NCI-H446 (cell line): ENCODE results near the gene MBNL1.
A peak's percentile ranks its signal among the peaks of the same experiment; 100 is the strongest.
"Not testable (repeated sequence)": the region's sequence is repeated elsewhere in the genome, so short reads cannot be mapped to it uniquely, and the experiment has no call there.

Experiments used
- DNase-seq, 2 experiments: peaks; one replicate each; lab custom pipeline; 2025; lab: John Stamatoyannopoulos, UW

Gene MBNL1

DNA sequence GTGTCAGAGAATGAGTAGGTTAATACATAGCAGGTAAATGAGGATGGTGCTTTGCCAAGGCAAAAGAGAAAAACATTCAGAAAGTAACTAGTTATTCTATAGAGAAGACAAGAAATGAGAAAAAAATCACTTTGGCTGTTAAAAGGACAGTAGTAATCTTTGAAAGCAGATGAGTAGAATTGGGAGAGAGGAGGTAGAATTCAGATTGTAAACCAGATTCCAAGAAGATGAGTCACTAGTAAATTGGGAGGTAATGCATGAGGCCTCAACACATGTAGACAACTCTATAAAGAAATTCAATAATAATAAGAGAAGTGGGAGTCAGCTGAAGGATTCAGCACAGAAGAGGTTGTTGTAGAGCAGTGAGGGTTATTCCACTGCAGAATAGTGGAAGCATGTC lies 81.4 kb downstream of the MBNL1 start:
- no peak for DNase-seq

DNA sequence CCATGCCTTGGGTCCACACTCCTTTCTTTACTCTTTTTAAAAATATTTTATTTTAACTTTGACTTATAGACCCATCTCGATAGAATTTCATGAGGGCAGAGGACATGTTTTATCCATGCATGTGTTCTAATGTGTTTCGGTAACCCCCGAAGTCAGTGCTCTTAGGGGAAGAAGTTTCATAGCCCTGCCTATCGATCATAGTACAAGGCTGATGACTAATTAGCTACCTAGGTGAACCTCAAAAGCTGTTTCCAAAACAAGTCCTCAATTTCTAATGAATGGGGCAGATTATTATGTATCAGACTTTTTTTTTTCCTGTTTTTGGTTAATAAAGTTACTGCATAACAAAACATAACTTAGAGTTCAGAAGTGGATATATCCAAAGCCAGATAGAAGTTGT lies 82.0 kb downstream of the MBNL1 start:
- no peak for DNase-seq

DNA sequence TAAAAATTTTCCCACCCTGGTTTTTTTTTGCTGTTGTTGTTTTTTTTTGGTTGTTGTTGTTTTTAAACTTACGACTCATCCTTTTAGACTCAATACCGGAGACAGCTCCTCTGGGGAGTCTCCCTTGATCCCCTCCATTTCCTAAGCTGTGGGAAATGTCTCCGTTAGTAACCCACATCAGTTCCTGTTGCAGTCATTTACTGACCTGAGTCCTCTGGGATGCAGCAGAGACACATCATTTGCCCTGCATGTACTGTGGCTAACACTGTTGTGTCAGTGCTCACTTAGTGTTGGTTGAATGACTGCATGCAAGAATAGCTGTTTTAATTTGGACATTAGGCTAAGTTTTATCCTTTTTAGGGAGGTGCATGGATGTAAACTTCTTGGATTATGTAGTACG lies 83.8 kb downstream of the MBNL1 start:
- DNase-seq: no peak

DNA sequence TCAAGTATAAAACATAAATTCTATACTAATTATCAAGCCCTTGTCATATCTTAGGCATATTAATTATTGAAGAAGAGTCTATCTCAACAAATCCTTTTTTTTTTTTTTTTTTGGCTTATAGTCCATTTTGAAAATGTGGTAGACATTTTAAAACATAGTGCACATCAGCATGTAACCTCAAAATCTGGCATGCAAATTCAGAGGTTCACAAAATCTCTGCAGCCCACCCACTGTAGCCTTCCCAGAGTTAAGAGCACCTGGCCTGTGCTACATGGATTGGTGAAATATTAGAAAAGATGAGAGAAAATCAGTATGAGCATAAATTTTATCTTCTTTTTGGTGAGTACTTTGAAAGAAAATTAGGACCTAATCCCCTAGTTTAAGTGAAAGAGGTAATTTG lies 84.8 kb downstream of the MBNL1 start:
- DNase-seq: no peak

DNA sequence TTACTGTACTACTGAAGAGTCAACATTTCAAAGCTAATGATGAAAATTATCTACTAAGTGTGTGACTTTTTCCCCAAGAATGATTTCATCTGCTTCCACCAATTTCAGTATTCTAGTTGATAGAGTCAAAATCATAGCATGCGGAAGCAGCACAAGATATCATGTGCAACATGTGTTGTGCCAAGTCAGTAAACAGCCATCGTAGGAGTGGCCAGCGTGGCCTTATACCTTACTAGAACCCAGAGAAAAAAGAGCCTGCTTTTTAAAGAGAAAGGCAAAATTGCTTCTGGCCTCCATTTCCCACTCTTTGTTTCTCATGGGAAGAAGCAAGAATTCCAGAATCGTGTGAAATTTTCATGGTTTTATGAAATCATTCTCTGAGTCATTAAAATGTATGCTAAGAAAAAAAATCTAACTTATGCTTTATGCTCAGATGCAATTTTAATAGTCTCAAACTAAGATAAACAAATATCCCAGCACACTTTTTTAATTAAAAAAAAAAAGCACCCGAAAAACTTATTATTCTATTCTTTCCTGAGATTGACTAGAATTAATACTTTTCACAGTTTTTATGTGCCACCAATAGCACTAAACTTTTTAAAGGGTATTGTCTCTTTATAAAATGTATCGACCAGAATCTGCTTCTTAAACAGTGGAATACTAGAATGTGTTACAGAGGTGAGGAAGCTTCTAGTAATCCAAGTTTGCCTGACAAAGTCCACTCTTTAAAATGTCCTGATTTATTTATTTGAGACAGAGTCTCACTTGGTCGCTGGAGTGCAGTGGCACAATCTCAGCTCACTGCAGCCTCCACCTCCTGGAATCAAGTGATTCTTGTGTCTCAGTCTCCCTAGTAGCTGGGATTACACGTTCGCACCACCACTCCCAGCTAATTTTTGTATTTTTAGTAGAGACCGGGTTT lies 87.3 kb downstream of the MBNL1 start:
- DNase-seq: no peak

DNA sequence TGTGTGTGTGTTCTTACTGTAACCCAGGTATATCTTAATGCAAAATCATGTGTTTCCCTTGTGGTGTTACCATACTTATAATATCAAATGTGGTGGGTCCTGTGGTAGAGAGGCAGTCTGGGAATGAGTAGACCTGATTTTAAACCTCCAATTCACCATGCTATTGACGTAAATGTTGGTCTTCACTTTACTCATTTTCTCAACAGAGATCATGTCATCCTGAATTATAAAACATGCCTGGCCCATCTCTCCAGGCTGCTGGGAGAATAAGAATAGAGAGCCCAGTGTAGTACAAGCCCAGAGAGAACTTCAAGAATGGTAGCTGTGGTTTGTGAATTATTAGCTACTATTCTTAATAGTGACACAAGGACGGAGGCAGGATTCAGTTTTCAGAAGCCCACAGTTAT lies 88.1 kb downstream of the MBNL1 start:
- no peak for DNase-seq

DNA sequence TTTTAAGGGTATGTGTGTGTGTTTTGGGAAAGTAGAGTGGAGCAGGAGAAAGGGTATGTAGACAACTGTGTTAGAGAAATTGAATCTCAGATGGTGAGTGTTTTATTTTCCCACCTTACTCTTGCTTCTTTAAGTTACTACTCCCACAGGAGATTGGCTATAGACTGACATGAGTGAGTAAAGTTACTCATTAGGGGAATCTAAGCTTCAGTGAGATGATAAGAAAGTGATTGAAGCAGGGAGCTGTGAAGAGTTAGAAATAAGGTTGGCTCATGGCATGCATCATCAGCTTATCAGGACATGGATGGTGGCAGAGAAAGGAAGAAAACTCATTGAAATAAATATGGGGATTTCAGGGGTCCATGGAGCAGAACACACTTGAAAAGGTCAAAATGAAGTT lies 88.9 kb downstream of the MBNL1 start:
- no peak for DNase-seq

DNA sequence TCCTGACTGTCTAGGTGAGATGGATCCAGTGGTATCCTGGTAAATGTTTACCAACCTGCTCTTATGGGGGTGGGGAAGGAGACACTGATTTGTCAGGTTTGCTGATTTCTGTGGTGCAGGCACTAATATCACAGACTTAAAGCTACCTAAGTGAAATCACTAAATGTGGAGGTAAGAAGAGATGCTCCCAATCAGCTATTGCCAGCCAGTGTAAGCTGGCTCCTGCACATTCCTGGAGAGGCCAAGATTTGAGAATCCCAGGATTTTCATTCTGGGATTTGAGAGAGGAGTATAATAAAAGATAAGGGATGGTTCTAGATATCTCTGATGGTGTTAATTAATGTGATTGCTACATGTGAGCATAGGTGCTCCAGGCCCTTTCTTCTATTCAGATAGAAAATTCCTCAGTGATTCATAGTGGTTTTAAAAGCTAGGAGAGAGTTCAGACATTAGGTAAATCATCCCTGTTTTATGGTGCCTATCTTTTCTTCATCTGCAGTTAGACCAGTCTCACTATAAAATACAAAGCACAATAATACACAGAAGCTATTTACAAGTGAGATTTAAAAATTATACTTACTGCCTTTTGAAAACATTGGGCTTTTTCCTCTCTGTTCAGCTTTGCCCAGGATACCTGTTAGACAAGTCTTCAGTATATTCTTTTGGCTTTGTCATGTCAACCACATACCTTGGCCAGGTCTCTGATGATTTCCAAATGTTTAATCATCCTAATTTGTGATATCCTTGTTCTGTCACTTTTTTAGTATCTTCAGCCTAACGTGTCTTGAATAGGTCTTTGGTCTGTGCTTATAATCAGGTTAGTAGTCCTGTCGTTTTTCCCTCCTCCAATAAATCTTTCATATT lies 90.9 kb downstream of the MBNL1 start:
- no peak for DNase-seq

DNA sequence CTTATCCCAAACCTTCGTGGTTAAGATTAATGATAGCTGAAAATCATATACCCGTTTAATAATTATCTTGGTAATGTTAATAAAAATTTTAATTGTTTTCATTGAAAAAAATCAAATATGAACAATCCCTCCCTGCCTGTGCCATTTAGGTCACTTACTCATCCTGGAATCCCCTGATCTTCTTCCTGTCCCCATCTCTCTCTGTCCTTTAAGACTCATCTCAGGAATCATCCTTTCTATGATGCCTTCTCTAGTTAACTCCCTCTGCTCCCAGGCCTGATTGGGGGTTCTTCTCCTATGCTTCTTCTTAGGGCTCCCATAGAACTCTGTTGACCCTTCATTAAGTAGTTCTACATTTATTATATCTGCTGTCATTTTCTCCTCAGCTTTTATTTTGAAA lies 91.6 kb downstream of the MBNL1 start:
- DNase-seq: no peak

DNA sequence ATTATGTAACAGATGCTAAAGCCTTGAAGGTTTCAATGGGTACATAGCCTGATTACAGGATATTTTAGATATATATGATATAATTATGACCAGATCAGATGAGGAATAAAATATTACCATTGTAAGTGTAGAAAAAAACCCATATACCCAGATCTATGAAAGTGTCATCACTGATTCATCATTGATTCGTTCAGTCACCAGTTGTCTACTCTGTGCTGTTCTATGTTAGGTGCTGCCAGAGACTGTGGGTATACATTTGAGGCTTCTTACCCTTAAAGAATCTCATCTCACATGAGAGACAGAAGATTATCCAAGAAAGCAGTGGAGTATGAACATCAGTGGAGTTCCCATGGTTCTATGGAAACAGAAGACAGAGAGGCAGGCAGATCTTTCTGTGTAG lies 92.2 kb downstream of the MBNL1 start:
- DNase-seq: no peak

DNA sequence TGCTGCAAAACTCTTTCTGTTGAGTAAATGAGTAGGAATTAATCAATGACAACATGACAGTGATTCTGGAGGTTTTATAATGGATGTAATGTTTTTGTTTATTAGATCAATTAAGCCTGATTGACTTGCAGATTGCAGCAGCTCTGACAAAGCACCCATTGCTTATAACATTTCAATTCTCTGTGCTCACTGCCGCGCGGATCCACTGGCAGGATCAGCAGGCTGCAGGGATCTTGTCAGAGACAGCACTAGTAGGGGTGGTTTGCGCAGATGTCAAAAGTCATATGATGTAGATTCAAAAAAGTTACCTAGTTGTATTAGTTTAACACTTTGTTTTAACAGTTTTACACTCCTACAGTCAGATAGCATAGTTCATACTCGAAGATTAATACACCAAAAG lies 93.4 kb downstream of the MBNL1 start:
- no peak for DNase-seq

DNA sequence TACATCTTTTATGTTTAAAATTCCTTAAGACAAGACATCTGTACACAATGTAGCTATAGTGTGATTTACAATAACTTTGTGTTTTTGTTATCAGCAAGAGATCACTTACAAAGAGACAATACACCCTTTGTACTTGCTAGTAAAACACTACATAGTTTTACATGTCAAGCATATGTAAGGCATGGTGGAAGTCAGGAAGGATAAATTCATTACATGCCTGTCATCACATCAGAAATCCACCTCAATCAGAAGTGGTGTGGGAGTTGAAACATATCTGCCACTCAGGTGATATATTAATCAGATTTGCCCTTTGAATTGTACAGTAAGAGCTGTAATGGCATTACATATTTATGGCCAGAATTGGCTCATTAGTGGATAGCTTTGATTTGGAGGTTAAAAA lies 95.5 kb downstream of the MBNL1 start:
- no peak for DNase-seq

DNA sequence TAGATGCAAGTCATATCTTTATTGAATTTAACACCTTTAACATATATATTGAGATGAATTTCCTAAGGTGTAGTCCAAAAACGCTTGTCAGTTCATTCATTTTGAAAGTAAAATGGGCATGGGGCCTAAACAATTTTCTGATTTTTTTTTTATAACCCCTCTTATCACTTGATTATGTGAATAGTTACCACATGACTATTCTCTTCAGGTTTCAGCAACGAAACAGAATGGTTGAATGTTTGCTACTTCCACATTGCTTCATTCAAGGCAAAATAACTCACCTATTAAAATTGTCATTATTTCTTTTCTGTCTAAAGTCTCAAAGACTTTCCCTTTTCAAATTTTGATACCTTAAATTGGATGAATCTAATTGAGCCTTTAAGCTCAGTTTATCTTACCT lies 96.4 kb downstream of the MBNL1 start:
- no peak for DNase-seq

DNA sequence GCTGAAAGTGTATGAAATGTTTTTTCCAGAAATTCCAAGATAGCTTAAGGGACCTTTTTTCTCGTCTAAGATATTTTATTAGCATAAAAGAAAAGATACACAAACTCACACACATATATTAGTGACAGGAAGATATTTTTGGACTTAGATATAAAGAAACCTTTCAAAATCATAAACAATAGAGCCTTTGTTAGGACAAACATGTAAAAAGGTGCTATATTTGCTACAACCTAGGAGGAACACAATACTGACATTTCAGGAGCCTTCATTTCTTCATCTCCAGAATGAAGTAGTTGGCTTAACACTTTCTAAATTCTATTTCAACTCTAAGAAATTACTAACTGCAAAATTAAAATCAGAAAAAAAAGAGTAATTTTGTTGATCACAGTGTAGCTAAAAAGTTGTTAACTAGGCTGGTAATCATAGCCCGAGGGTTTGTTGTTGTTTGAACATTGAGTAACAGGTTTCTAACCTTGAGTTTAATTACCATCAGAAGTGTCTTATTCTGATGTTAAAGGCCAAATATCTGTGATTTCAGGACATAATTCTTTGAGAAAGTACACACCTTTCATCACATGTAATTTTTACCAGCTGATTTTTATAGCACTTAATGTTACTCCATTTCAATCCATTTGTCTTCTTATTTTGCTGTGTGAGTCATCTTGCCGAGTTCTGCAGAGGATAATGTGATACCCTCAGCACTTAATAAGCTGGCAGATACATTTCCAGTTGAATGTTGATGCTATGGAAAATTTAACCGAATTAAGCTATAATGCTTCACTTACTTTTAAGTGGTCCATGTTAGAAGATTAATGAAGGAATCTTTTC lies 97.3 kb downstream of the MBNL1 start:
- DNase-seq: peak in 1 of 2 experiments; percentile 28

DNA sequence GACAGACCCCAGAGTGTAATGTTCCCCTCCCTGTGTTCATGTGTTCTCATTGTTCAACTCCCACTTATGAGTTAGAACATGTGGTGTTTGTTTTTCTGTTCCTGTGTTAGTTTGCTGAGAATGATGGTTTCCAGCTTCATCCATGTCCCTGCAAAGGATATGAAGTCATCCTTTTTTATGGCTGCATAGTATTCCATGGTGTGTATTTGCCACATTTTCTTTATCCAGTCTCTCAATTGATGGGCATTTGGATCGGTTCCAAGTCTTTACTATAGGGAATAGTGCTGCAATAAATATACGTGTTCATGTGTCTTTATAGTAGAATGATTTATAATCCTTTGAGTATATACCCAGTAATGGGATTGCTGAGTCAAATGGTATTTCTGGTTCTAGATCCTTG lies 98.5 kb downstream of the MBNL1 start:
- DNase-seq: not testable (repeated sequence)

DNA sequence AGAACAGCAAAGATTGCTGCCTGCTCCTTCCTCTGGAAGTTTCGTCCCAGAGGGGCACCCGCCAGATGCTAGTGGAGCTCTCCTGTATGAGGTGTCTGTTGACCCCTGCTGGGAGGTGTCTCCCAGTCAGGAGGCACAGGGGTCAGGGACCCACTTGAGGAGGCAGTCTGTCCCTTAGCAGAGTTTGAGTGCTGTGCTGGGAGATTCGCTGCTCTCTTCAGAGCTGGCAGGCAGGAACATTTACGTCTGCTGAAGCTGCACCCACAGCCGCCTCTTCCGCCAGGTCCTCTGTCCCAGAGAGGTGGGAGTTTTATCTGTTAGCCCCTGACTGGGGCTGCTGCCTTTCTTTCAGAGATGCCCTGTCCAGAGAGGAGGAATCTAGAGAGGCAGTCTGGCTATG lies 103.9 kb downstream of the MBNL1 start:
- not testable (repeated sequence) for DNase-seq

DNA sequence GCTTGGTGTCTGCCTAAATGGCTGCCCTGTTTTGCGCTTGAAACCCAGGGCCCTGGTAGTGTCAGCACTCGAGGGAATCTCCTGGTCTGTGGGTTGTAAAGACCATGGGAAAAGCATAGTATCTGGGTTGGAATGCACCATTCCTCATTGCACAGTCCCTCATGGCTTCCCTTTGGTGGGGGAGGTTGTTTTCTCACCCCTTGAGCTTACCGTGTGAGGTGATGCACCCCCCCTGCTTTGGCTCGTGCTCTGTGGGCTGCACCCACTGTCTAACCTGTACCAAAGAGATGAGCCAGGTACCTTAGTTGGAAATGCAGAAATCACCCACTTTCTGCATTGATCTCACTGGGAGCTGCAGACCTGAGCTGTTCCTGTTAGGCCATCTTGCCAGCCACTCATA lies 104.7 kb downstream of the MBNL1 start:
- no peak for DNase-seq

DNA sequence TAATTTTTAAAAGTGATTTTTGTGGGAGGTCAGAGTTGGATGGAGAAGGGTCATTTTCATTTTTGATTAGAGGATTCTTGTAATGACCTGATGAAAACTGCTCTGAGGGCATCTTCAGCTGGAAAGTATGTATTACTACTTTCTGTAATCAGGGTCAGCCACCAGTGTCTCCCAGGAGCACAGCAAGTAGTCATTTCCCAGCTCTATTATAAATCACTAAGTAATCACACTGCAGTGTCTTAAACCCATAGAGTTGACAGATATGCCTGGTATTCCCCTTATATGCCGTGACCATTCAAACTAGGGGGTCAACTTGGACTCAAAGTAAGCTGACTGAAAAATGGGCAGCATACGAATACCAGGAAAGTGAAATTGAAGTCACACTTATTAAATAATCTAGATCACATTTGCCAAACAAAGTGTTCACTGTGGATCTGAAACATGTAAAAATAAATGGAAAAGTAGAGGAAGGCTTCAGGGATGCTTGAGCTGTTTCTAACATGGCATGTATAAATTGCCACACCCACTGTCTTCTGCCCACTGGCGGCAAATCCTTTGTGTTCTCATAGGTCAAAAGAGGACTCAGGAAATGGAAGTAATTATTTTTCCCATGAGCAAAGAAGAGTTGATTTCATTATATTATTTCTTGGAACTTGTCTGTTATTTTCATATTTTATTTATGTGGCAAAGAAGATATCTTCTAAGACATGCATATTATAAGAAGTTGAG lies 105.7 kb downstream of the MBNL1 start:
- DNase-seq: no peak

DNA sequence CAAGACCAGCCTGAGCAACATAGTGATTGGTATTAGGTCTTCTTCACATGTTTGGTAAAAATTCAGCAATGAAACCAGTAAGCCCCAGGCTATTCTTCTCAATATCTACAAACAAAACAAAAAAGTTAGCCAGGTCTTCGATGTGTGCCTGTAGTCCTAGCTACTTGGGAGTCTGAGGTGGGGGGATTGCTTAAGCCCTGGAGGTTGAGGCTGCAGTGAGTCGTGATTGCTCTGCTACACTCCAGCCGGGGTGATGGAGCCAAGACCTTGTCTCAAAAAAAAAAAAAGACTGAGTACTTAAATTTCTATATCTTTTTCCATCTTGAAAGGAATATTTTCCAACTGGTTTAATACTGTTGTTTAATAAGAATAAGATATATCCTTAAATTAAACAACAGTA lies 106.8 kb downstream of the MBNL1 start:
- DNase-seq: no peak

DNA sequence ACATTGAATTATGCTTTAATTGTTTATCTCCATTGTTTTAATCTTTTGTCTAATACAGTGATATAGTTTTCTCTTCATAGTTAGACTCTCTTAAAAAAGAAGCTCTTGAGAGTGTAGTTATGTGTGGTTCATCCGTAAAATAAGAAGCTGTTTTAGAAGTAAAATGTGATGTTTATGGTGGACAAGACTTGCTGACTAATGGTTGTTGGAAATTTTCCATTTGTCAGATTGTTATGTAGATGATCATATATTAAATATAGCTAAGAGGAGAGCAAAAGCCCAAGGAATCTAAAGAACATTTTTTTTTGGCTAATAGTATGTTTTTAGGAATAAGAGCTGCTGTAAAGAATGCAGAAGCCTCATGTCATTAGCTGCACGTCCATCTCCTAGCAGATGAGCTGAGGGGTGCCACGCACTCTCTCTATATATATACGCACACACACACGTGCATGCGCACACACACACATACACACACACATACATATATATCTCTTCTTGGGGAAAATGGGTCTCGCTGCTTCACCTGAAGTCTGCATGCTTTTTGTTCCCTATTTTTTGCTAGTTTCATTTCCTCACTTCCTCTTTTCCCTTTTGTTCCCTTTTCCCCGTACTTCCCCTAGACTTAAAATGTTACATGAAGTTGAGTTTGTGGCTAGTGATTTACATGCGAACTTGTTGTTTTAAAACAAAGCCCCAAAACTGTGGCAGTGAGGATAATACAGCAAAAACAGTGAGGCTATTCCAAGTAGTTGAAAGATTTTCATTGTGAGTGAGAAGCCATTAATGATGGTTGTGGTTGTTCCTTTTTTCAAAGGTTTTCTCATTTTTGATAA lies 107.8 kb downstream of the MBNL1 start:
- DNase-seq: no peak

DNA sequence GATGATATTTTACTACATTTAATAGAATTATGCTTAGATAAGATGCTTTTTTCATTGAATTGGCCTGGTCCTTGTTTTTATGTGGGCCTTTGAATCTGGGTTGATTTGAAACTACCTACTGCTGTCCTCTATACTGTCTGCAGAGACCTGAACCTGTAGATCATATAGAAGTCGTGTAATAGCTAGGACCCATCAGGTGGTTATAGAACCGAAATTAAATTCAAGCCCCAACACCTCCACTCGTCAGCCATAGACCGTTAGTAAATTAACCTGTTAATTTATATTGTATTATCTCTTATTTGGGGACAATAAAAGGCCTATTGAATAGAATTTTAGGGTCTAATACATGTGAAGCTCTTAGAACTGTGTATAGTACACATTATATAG lies 108.4 kb downstream of the MBNL1 start:
- DNase-seq: no peak
